Measurements from ENCODE around the gene PLEKHA8.
A peak's percentile ranks its signal among the peaks of the same experiment; 100 is the strongest.

The PLEKHA8 gene

GRCh38 chr7:30026229-30027064, 1.8 kb upstream of the PLEKHA8 start, which contains the start of gene FKBP14:
FKBP14 (minus strand) TSS chr7:30026702; CDS start chr7:30026508, 194 bp downstream.
- peak; percentile 94 to 95 for DNase-seq

GRCh38 chr7:30027065-30027456, 1.2 kb upstream of the PLEKHA8 start:
- peak; percentile 26 to 57 for DNase-seq

GRCh38 chr7:30027740-30028215, 434 bp upstream of the PLEKHA8 start:
- no peak for DNase-seq

GRCh38 chr7:30028749-30029635, 780 bp downstream of the PLEKHA8 start:
- peak; percentile 3 to 36 for DNase-seq

GRCh38 chr7:30029696-30030095, 1.5 kb downstream of the PLEKHA8 start:
- DNase-seq: peak in 1 of 2 donors; percentile 26

GRCh38 chr7:30032310-30033125, 4.3 kb downstream of the PLEKHA8 start:
- DNase-seq: no peak

GRCh38 chr7:30034501-30034900, 6.3 kb downstream of the PLEKHA8 start:
- no peak for DNase-seq

- DNase-seq: no peak
These were observed 8.0 kb downstream of the PLEKHA8 start for GRCh38 chr7:30036220-30036619.

GRCh38 chr7:30038196-30038980, 10.2 kb downstream of the PLEKHA8 start:
- DNase-seq: no peak

- no peak for DNase-seq
These were observed 12.7 kb downstream of the PLEKHA8 start for GRCh38 chr7:30040938-30041337.

GRCh38 chr7:30041526-30042269, 13.5 kb downstream of the PLEKHA8 start:
- no peak for DNase-seq

- no peak for DNase-seq
These were observed 18.0 kb downstream of the PLEKHA8 start for GRCh38 chr7:30046127-30046770.

- DNase-seq: no peak
These were observed 18.9 kb downstream of the PLEKHA8 start for GRCh38 chr7:30047124-30047523.

GRCh38 chr7:30048582-30048981, 20.4 kb downstream of the PLEKHA8 start:
- no peak for DNase-seq

- no peak for DNase-seq
These were observed 21.0 kb downstream of the PLEKHA8 start for GRCh38 chr7:30049173-30049572.

- DNase-seq: no peak
These were observed 24.9 kb downstream of the PLEKHA8 start for GRCh38 chr7:30053068-30053467.

GRCh38 chr7:30057741-30058140, 29.5 kb downstream of the PLEKHA8 start:
- no peak for DNase-seq

GRCh38 chr7:30061786-30062185, 33.6 kb downstream of the PLEKHA8 start:
- DNase-seq: peak; percentile 23 to 45

- DNase-seq: peak in 1 of 2 donors; percentile 27
These were observed 34.4 kb downstream of the PLEKHA8 start for GRCh38 chr7:30062587-30062986.

- no peak for DNase-seq
These were observed 37.5 kb downstream of the PLEKHA8 start for GRCh38 chr7:30065746-30066145.
